K562 (cell line): ENCODE results near the gene RAE1. TPM values are rescaled to one million over a fixed set of nuclear protein-coding genes. Genes with fewer than 3 reads are reported as not detected.

Source experiments
- CCNT2 ChIP-seq: IDR thresholded peaks from 2 replicates; pipeline ENCODE4 v1.6.1; 2011; ENCODE audit warnings: borderline replicate concordance, low read depth, mild to moderate bottlenecking, moderate library complexity, mixed read lengths, low read length; ENCODE audit not compliant: insufficient read length; ENCODE audit errors: extremely low read depth
- CREBBP ChIP-seq: IDR thresholded peaks from one replicate; pipeline ENCODE4 v1.6.1; 2012; ENCODE audit warnings: low read depth, mild to moderate bottlenecking, control low read depth, inconsistent platforms, low read length
- GABPB1 ChIP-seq: sonication (generic); formaldehyde crosslinking; IDR thresholded peaks from 2 replicates; pipeline ENCODE4 v1.8.0; 2022; ENCODE audit warnings: mild to moderate bottlenecking, missing genetic modification reagents
- L3MBTL2 ChIP-seq: fragments of 450-650 bp; IDR thresholded peaks from 2 replicates; pipeline ENCODE4 v1.6.1; 2016; ENCODE audit warnings: mild to moderate bottlenecking, moderate library complexity
- PML ChIP-seq: IDR thresholded peaks from 2 replicates; pipeline ENCODE4 v1.6.1; 2012; ENCODE audit warnings: low read length, inconsistent platforms
- POLR2H ChIP-seq: IDR thresholded peaks from 2 replicates; pipeline ENCODE4 v1.6.1; 2016; ENCODE audit warnings: missing genetic modification characterization, low read depth, mild to moderate bottlenecking, control low read depth, missing compliant biosample characterization, moderate library complexity
- RAD51 ChIP-seq: fragments of 450-650 bp; IDR thresholded peaks from 2 replicates; pipeline ENCODE4 v1.7.1; 2016; ENCODE audit warnings: low read depth, mild to moderate bottlenecking, borderline replicate concordance
- RHOXF2B ChIP-seq: fragments of 250-450 bp; sonication (Bioruptor Pico); conservative IDR thresholded peaks from 2 replicates; pipeline ENCODE4 v1.5.1; 2021
- SMAD4 ChIP-seq: fragments of 250-450 bp; sonication (Bioruptor Pico); conservative IDR thresholded peaks from 2 replicates; pipeline ENCODE4 v1.8.0; 2021; ENCODE audit warnings: inconsistent platforms, mild to moderate bottlenecking, moderate library complexity
- ZFP1 ChIP-seq: fragments of 450-650 bp; formaldehyde crosslinking; IDR thresholded peaks from 2 replicates; pipeline ENCODE4 v1.4.0; 2020; ENCODE audit warnings: mild to moderate bottlenecking, mixed read lengths
- polyA plus RNA-seq, 8 experiments: library from polyadenylated mRNA; depleted of rRNA in 4 of 8; stranded (reverse) in 5 of 8; unstranded in 3 of 8; fragments of >200 nt; fragmentation: Nextera tagmentation in 2 of 8; fragmentation: Illumina TruSeq in 1 of 8; extraction: Ambion mirVana in 2 of 8; extraction: Trizol in 1 of 8; gene quantifications; 2 replicates each; pipeline versions ENCODE4 v1.2.1 to v1.2.3, GENCODE V29; 2011 to 2014; ENCODE audit warnings: inconsistent platforms in 1 of 8, missing spikeins in 1 of 8
- total RNA-seq, 7 experiments: library from RNA; depleted of rRNA in 6 of 7; stranded (reverse); fragments of >200 nt in 6 of 7; fragmentation: Illumina TruSeq in 2 of 7; extraction: Trizol in 2 of 7; gene quantifications; 2 replicates each; pipeline versions ENCODE4 v1.2.1 to v1.2.3, GENCODE V29; 2011 to 2021; ENCODE audit warnings: low replicate concordance in 1 of 7
- TF ChIP-seq, protein P1 (sequence below), 2 experiments: fragments of 450-650 bp in 1 of 2; IDR thresholded peaks; 2 replicates each; pipeline ENCODE4 v1.6.1; 2011 to 2017; ENCODE audit warnings: low read depth in 2 of 2, antibody characterized with exemption in 1 of 2, borderline replicate concordance in 1 of 2, low read length in 1 of 2, mild to moderate bottlenecking in 1 of 2, mixed read lengths in 1 of 2; ENCODE audit not compliant: control insufficient read depth in 1 of 2
- TF ChIP-seq, protein P2 (sequence below): fragments of 450-650 bp; IDR thresholded peaks from 2 replicates; pipeline ENCODE4 v1.6.1; 2016; ENCODE audit warnings: mild to moderate bottlenecking, moderate library complexity

Gene RAE1
- total and polyA plus RNA-seq, 9 of the 15 experiments (the other 6 are each of a cell fraction or from before 2014, with no cell fraction given): 33.7 to 248 (median 77.7) TPM

DNA sequence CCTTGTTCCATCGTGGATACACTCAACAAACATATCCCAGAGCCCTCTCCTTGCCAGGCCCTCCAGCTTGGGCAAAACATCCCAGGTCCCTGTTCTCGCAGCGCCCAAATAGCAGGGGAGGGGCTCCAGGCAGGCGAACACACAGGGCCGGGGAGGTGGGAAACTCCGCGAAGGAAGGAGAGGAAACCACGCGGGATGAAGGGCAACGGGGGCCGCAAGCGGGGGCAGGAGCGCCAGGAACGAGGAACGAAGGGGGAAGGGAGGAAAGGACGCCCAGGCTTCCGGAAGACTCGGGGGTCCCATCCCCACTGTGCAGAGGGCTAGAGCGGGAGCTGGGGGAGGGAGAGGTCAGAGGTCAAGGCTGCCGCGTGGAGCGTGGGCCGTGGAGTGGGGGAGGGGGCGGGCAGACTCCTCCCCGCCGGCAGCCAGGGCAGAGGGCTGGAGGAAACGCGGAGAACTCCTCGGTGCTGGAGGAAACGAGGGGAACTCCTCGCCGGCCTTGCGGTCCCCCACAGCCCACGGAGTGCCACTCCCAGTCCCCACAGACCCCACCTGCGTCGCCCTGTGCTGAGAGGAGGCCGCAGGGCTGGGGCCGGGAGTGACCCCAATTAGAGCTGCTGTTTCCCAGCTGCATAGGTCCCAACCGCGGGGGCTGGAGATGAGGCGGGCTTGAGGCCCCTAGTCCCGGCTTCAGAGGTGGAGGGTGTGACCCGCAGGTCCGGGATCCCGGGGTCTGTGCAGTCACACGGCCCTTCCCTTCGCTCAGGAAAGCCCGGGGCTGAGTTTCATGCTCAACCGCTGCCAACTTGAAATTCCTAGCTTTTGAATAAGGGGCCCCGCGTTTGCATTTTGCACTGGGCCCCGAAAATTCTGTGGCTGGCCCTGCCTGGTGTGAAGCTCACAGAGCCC, 38.9 kb downstream of the RAE1 start (continued):
- TF ChIP-seq, protein P1, sequence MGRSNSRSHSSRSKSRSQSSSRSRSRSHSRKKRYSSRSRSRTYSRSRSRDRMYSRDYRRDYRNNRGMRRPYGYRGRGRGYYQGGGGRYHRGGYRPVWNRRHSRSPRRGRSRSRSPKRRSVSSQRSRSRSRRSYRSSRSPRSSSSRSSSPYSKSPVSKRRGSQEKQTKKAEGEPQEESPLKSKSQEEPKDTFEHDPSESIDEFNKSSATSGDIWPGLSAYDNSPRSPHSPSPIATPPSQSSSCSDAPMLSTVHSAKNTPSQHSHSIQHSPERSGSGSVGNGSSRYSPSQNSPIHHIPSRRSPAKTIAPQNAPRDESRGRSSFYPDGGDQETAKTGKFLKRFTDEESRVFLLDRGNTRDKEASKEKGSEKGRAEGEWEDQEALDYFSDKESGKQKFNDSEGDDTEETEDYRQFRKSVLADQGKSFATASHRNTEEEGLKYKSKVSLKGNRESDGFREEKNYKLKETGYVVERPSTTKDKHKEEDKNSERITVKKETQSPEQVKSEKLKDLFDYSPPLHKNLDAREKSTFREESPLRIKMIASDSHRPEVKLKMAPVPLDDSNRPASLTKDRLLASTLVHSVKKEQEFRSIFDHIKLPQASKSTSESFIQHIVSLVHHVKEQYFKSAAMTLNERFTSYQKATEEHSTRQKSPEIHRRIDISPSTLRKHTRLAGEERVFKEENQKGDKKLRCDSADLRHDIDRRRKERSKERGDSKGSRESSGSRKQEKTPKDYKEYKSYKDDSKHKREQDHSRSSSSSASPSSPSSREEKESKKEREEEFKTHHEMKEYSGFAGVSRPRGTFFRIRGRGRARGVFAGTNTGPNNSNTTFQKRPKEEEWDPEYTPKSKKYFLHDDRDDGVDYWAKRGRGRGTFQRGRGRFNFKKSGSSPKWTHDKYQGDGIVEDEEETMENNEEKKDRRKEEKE (IDR thresholded peaks at IDR 0.05; ENCODE audit: borderline replicate concordance in 1 of 2, control insufficient read depth in 1 of 2, low read depth in 2 of 2, low read length in 1 of 2): no peak
- TF ChIP-seq POLR2H (tag) (no peak), PML (no peak), SMAD4 (CRISPR knock-in tag) (peak; percentile 49; the same call in 1 of the 2 replicates), RAD51 (no peak), GABPB1 (CRISPR knock-in tag) (peak; percentile 6; the same call in 1 of the 2 replicates), RHOXF2B (CRISPR knock-in tag) (no peak), CREBBP (no peak), L3MBTL2 (peak; percentile 89), ZFP1 (CRISPR knock-in tag) (no peak), CCNT2 (peak; percentile 6)
- TF ChIP-seq, protein P2, sequence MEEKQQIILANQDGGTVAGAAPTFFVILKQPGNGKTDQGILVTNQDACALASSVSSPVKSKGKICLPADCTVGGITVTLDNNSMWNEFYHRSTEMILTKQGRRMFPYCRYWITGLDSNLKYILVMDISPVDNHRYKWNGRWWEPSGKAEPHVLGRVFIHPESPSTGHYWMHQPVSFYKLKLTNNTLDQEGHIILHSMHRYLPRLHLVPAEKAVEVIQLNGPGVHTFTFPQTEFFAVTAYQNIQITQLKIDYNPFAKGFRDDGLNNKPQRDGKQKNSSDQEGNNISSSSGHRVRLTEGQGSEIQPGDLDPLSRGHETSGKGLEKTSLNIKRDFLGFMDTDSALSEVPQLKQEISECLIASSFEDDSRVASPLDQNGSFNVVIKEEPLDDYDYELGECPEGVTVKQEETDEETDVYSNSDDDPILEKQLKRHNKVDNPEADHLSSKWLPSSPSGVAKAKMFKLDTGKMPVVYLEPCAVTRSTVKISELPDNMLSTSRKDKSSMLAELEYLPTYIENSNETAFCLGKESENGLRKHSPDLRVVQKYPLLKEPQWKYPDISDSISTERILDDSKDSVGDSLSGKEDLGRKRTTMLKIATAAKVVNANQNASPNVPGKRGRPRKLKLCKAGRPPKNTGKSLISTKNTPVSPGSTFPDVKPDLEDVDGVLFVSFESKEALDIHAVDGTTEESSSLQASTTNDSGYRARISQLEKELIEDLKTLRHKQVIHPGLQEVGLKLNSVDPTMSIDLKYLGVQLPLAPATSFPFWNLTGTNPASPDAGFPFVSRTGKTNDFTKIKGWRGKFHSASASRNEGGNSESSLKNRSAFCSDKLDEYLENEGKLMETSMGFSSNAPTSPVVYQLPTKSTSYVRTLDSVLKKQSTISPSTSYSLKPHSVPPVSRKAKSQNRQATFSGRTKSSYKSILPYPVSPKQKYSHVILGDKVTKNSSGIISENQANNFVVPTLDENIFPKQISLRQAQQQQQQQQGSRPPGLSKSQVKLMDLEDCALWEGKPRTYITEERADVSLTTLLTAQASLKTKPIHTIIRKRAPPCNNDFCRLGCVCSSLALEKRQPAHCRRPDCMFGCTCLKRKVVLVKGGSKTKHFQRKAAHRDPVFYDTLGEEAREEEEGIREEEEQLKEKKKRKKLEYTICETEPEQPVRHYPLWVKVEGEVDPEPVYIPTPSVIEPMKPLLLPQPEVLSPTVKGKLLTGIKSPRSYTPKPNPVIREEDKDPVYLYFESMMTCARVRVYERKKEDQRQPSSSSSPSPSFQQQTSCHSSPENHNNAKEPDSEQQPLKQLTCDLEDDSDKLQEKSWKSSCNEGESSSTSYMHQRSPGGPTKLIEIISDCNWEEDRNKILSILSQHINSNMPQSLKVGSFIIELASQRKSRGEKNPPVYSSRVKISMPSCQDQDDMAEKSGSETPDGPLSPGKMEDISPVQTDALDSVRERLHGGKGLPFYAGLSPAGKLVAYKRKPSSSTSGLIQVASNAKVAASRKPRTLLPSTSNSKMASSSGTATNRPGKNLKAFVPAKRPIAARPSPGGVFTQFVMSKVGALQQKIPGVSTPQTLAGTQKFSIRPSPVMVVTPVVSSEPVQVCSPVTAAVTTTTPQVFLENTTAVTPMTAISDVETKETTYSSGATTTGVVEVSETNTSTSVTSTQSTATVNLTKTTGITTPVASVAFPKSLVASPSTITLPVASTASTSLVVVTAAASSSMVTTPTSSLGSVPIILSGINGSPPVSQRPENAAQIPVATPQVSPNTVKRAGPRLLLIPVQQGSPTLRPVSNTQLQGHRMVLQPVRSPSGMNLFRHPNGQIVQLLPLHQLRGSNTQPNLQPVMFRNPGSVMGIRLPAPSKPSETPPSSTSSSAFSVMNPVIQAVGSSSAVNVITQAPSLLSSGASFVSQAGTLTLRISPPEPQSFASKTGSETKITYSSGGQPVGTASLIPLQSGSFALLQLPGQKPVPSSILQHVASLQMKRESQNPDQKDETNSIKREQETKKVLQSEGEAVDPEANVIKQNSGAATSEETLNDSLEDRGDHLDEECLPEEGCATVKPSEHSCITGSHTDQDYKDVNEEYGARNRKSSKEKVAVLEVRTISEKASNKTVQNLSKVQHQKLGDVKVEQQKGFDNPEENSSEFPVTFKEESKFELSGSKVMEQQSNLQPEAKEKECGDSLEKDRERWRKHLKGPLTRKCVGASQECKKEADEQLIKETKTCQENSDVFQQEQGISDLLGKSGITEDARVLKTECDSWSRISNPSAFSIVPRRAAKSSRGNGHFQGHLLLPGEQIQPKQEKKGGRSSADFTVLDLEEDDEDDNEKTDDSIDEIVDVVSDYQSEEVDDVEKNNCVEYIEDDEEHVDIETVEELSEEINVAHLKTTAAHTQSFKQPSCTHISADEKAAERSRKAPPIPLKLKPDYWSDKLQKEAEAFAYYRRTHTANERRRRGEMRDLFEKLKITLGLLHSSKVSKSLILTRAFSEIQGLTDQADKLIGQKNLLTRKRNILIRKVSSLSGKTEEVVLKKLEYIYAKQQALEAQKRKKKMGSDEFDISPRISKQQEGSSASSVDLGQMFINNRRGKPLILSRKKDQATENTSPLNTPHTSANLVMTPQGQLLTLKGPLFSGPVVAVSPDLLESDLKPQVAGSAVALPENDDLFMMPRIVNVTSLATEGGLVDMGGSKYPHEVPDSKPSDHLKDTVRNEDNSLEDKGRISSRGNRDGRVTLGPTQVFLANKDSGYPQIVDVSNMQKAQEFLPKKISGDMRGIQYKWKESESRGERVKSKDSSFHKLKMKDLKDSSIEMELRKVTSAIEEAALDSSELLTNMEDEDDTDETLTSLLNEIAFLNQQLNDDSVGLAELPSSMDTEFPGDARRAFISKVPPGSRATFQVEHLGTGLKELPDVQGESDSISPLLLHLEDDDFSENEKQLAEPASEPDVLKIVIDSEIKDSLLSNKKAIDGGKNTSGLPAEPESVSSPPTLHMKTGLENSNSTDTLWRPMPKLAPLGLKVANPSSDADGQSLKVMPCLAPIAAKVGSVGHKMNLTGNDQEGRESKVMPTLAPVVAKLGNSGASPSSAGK: peak; percentile 90
